C4-2B (cell line): Measurements from ENCODE around the gene PLPPR5.

Experiments used
- ZFX ChIP-seq: fragments of 450-650 bp; IDR thresholded peaks from 2 replicates; pipeline ENCODE4 v1.6.1; 2017
- TF ChIP-seq, protein P1 (sequence below): fragments of 450-650 bp; conservative IDR thresholded peaks from 2 replicates; pipeline ENCODE4 v1.5.1; 2017; ENCODE audit warnings: mild to moderate bottlenecking

DNA sequence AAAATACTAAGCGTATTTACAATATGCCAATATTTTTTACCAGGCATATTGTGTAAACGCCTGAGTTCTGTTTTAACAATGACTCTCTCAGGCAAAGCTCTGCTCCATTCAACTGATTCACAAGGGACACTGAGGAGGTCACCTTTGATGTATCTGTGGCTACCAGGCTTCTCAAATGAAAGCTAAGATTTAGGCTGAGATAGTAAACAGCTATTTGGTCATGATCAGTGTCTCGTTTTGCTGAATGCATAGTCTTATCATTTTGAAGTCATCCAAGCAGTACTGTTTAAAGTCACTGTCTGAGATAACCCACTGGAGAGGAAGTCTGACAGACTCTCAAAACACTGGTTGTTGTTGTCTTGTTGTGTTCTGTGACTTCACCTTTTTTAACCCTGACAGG, 13.7 kb upstream of the PLPPR5 start:
- TF ChIP-seq, protein P1, sequence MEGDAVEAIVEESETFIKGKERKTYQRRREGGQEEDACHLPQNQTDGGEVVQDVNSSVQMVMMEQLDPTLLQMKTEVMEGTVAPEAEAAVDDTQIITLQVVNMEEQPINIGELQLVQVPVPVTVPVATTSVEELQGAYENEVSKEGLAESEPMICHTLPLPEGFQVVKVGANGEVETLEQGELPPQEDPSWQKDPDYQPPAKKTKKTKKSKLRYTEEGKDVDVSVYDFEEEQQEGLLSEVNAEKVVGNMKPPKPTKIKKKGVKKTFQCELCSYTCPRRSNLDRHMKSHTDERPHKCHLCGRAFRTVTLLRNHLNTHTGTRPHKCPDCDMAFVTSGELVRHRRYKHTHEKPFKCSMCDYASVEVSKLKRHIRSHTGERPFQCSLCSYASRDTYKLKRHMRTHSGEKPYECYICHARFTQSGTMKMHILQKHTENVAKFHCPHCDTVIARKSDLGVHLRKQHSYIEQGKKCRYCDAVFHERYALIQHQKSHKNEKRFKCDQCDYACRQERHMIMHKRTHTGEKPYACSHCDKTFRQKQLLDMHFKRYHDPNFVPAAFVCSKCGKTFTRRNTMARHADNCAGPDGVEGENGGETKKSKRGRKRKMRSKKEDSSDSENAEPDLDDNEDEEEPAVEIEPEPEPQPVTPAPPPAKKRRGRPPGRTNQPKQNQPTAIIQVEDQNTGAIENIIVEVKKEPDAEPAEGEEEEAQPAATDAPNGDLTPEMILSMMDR: no peak
- TF ChIP-seq ZFX: no peak
